Hepatocyte (in vitro differentiated cells): ENCODE results near the gene S1PR3.

Experiments used
- EZH2 ChIP-seq: fragments of 200-600 bp; sonication (generic); IDR thresholded peaks from 2 replicates; pipeline ENCODE4 v1.6.1; 2016; ENCODE audit warnings: antibody characterized with exemption, mild to moderate bottlenecking, borderline replicate concordance
- EZH2phosphoT487 ChIP-seq: fragments of 200-600 bp; sonication (generic); IDR thresholded peaks from one replicate; pipeline ENCODE4 v1.6.1; 2018; ENCODE audit warnings: antibody characterized with exemption, mild to moderate bottlenecking, low read depth, moderate library complexity; ENCODE audit not compliant: unreplicated experiment, severe bottlenecking
- TF ChIP-seq, protein P1 (sequence below): fragments of 200-600 bp; sonication (generic); IDR thresholded peaks from 2 replicates; pipeline ENCODE4 v1.5.1; 2016; ENCODE audit warnings: antibody characterized with exemption, mild to moderate bottlenecking; ENCODE audit not compliant: poor library complexity

DNA sequence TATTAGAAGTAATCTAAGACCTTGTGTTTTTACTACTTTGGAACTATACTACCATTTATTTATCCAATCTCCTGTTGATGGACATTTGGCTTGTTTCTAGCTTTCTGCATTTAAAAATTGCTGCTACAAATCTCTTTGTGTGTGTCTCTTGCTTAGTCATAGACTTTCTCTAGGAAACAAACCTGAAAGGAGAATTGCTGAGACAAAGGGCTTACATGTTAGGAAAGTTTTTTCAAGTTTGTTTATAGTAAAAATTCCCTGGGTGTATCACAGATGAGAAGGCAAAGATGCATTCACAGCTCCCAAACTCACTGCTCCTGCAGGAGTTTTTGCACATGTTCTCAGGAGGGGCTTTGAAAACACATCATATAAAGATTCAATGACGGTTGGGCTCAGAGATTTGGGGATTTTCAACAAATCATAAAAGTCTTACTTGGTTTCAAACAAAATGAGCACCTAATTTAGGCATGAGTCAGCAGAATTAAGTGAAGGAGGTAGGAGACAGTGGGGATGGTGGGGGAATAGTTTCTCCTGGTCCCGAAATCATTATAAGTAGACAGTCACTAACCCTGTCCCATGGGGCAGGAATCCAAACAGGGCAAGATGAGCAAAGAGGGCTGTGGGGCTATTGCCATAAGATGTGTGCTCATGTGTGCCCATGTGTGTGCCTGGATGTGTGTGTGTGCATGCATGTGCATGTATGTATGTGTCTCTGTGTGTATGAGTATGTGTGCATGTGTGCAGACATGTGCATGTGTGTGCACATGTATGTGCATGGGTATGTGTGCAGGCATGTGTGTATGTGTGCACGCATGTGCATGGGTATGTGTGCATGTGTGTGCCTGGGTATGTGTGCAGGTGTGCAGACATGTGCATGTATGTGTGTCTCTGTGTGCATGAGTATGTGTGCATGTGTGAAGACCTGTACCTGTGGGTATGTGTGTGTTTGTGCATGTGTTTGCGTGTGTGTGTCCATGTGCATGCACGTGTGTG is 43.4 kb upstream of the S1PR3 start:
- TF ChIP-seq, protein P1, sequence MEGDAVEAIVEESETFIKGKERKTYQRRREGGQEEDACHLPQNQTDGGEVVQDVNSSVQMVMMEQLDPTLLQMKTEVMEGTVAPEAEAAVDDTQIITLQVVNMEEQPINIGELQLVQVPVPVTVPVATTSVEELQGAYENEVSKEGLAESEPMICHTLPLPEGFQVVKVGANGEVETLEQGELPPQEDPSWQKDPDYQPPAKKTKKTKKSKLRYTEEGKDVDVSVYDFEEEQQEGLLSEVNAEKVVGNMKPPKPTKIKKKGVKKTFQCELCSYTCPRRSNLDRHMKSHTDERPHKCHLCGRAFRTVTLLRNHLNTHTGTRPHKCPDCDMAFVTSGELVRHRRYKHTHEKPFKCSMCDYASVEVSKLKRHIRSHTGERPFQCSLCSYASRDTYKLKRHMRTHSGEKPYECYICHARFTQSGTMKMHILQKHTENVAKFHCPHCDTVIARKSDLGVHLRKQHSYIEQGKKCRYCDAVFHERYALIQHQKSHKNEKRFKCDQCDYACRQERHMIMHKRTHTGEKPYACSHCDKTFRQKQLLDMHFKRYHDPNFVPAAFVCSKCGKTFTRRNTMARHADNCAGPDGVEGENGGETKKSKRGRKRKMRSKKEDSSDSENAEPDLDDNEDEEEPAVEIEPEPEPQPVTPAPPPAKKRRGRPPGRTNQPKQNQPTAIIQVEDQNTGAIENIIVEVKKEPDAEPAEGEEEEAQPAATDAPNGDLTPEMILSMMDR: no peak
- TF ChIP-seq EZH2 (no peak), EZH2phosphoT487 (no peak)
